H1 (cell line): ENCODE measurements around the gene NELFB. TPM values are rescaled to one million over a fixed set of nuclear protein-coding genes. Genes with fewer than 3 reads are reported as not detected.

Source experiments
- polyA plus RNA-seq, 7 experiments: library from polyadenylated mRNA; depleted of rRNA in 3 of 7; stranded (reverse) in 5 of 7; unstranded in 2 of 7; fragments of >200 nt in 5 of 7; fragments of 200-250 nt in 2 of 7; gene quantifications; 1 replicate in 5 of 7; 2 replicates in 1 of 7; 4 replicates in 1 of 7; pipeline versions ENCODE4 v1.2.1 to v1.2.3, GENCODE V29; 2011 to 2013; ENCODE audit warnings: missing spikeins in 2 of 7, mixed read lengths in 2 of 7
- total RNA-seq: library from RNA; stranded (reverse); fragmentation: NEBNext Ultra II Directional; extraction: Animal tissue kit (Norgen Biotek cat#: 25700); gene quantifications from 2 replicates; pipeline ENCODE4 v1.2.1, GENCODE V29; 2021

Gene NELFB
- total and polyA plus RNA-seq, 2 of the 8 experiments (the other 6 are each of a cell fraction or from before 2014, with no cell fraction given): 57.6 to 78.0 TPM

Other genes starting within 250 kb of the NELFB start
- gene ABCA2, start 227.1 kb upstream of the NELFB start, total RNA-seq: 12.5 and 15.2 TPM in 2 replicates
- 14.3 and 21.9 TPM in 2 replicates for gene ABCA2, start 227.1 kb upstream of the NELFB start, polyA plus RNA-seq (2011; rRNA removed)
- not detected in 2 replicates for gene FUT7, start 223.2 kb upstream of the NELFB start, total RNA-seq
- not detected in 2 replicates for gene FUT7, start 223.2 kb upstream of the NELFB start, polyA plus RNA-seq (2011; rRNA removed)
- gene NPDC1, start 209.2 kb upstream of the NELFB start, total RNA-seq: 41.9 and 44.1 TPM in 2 replicates
- 26.2 and 43.6 TPM in 2 replicates for gene NPDC1, start 209.2 kb upstream of the NELFB start, polyA plus RNA-seq (2011; rRNA removed)
- 3.2 and 3.8 TPM in 2 replicates for gene ENTPD2, start 201.3 kb upstream of the NELFB start, total RNA-seq
- 0.65 and 1.9 TPM in 2 replicates for gene ENTPD2, start 201.3 kb upstream of the NELFB start, polyA plus RNA-seq (2011; rRNA removed)
- gene SAPCD2, start 184.8 kb upstream of the NELFB start, total RNA-seq: 30.3 and 32.1 TPM in 2 replicates
- gene SAPCD2, start 184.8 kb upstream of the NELFB start, polyA plus RNA-seq (2011; rRNA removed): 12.7 and 17.3 TPM in 2 replicates
- gene UAP1L1, start 177.8 kb upstream of the NELFB start, total RNA-seq: 5.4 and 5.5 TPM in 2 replicates
- 2.0 and 3.5 TPM in 2 replicates for gene UAP1L1, start 177.8 kb upstream of the NELFB start, polyA plus RNA-seq (2011; rRNA removed)
- 35.1 and 36.3 TPM in 2 replicates for gene MAN1B1, start 168.3 kb upstream of the NELFB start, total RNA-seq
- gene MAN1B1, start 168.3 kb upstream of the NELFB start, polyA plus RNA-seq (2011; rRNA removed): 33.7 and 36.5 TPM in 2 replicates
- gene DPP7, start 140.6 kb upstream of the NELFB start, total RNA-seq: 21.2 and 21.5 TPM in 2 replicates
- gene DPP7, start 140.6 kb upstream of the NELFB start, polyA plus RNA-seq (2011; rRNA removed): 26.8 and 34.7 TPM in 2 replicates
- gene GRIN1, start 116.2 kb upstream of the NELFB start, total RNA-seq: 2.1 TPM in 2 replicates
- gene GRIN1, start 116.2 kb upstream of the NELFB start, polyA plus RNA-seq (2011; rRNA removed): 0.48 and 1.3 TPM in 2 replicates
- gene LRRC26, start 85.3 kb upstream of the NELFB start, total RNA-seq: 0.34 and 0.36 TPM in 2 replicates
- 0.85 and 1.0 TPM in 2 replicates for gene LRRC26, start 85.3 kb upstream of the NELFB start, polyA plus RNA-seq (2011; rRNA removed)
- not detected in 2 replicates for gene TMEM210, start 83.3 kb upstream of the NELFB start, total RNA-seq
- not detected in 2 replicates for gene TMEM210, start 83.3 kb upstream of the NELFB start, polyA plus RNA-seq (2011; rRNA removed)
- 37.7 and 41.9 TPM in 2 replicates for gene ANAPC2, start 66.8 kb upstream of the NELFB start, total RNA-seq
- 30.2 and 44.3 TPM in 2 replicates for gene ANAPC2, start 66.8 kb upstream of the NELFB start, polyA plus RNA-seq (2011; rRNA removed)
- gene SSNA1, start 66.7 kb upstream of the NELFB start, total RNA-seq: 87.3 and 91.3 TPM in 2 replicates
- 157 and 182 TPM in 2 replicates for gene SSNA1, start 66.7 kb upstream of the NELFB start, polyA plus RNA-seq (2011; rRNA removed)
- gene TPRN, start 54.6 kb upstream of the NELFB start, total RNA-seq: 23.2 and 27.2 TPM in 2 replicates
- 9.7 and 14.9 TPM in 2 replicates for gene TPRN, start 54.6 kb upstream of the NELFB start, polyA plus RNA-seq (2011; rRNA removed)
- 44.1 and 44.2 TPM in 2 replicates for gene TMEM203, start 49.7 kb upstream of the NELFB start, total RNA-seq
- gene TMEM203, start 49.7 kb upstream of the NELFB start, polyA plus RNA-seq (2011; rRNA removed): 57.1 and 67.1 TPM in 2 replicates
- 32.3 and 33.2 TPM in 2 replicates for gene NDOR1, start 49.6 kb upstream of the NELFB start, total RNA-seq
- 25.7 and 42.4 TPM in 2 replicates for gene NDOR1, start 49.6 kb upstream of the NELFB start, polyA plus RNA-seq (2011; rRNA removed)
- gene RNF208, start 33.1 kb upstream of the NELFB start, total RNA-seq: 7.7 and 8.9 TPM in 2 replicates
- 2.7 and 4.8 TPM in 2 replicates for gene RNF208, start 33.1 kb upstream of the NELFB start, polyA plus RNA-seq (2011; rRNA removed)
- gene CYSRT1, start 30.2 kb upstream of the NELFB start, total RNA-seq: 1.0 and 1.6 TPM in 2 replicates
- gene CYSRT1, start 30.2 kb upstream of the NELFB start, polyA plus RNA-seq (2011; rRNA removed): 6.5 and 7.6 TPM in 2 replicates
- gene RNF224, start 27.8 kb upstream of the NELFB start, total RNA-seq: 0.17 TPM in 1 of 2 replicates, not detected in the other
- gene RNF224, start 27.8 kb upstream of the NELFB start, polyA plus RNA-seq (2011; rRNA removed): 0.24 and 0.25 TPM in 2 replicates
- gene SLC34A3, start 24.4 kb upstream of the NELFB start, total RNA-seq: not detected in 2 replicates
- 0.06 and 0.08 TPM in 2 replicates for gene SLC34A3, start 24.4 kb upstream of the NELFB start, polyA plus RNA-seq (2011; rRNA removed)
- gene TUBB4B, start 14.0 kb upstream of the NELFB start, total RNA-seq: 307 and 311 TPM in 2 replicates
- gene TUBB4B, start 14.0 kb upstream of the NELFB start, polyA plus RNA-seq (2011; rRNA removed): 280 and 342 TPM in 2 replicates
- gene STPG3, start 4.0 kb upstream of the NELFB start, total RNA-seq: not detected in 2 replicates
- 0.14 TPM in 1 of 2 replicates, not detected in the other for gene STPG3, start 4.0 kb upstream of the NELFB start, polyA plus RNA-seq (2011; rRNA removed)
- gene TOR4A, start 22.4 kb downstream of the NELFB start, total RNA-seq: 9.2 and 9.3 TPM in 2 replicates
- 8.4 and 11.4 TPM in 2 replicates for gene TOR4A, start 22.4 kb downstream of the NELFB start, polyA plus RNA-seq (2011; rRNA removed)
- gene NRARP, start 46.9 kb downstream of the NELFB start, total RNA-seq: 35.4 and 37.2 TPM in 2 replicates
- gene NRARP, start 46.9 kb downstream of the NELFB start, polyA plus RNA-seq (2011; rRNA removed): 32.5 and 52.0 TPM in 2 replicates
- gene EXD3, start 167.8 kb downstream of the NELFB start, total RNA-seq: 7.0 and 7.2 TPM in 2 replicates
- 9.4 and 12.7 TPM in 2 replicates for gene EXD3, start 167.8 kb downstream of the NELFB start, polyA plus RNA-seq (2011; rRNA removed)
- gene NOXA1, start 168.1 kb downstream of the NELFB start, total RNA-seq: 0.34 and 0.55 TPM in 2 replicates
- 0.91 and 1.5 TPM in 2 replicates for gene NOXA1, start 168.1 kb downstream of the NELFB start, polyA plus RNA-seq (2011; rRNA removed)
- 0.33 and 0.48 TPM in 2 replicates for gene ENTPD8, start 186.0 kb downstream of the NELFB start, total RNA-seq
- 0.51 and 1.1 TPM in 2 replicates for gene ENTPD8, start 186.0 kb downstream of the NELFB start, polyA plus RNA-seq (2011; rRNA removed)
- 55.5 and 56.7 TPM in 2 replicates for gene NSMF, start 204.0 kb downstream of the NELFB start, total RNA-seq
- gene NSMF, start 204.0 kb downstream of the NELFB start, polyA plus RNA-seq (2011; rRNA removed): 65.1 and 90.8 TPM in 2 replicates